Measurements from ENCODE around the gene STX5.
"Not testable (repeated sequence)": the region's sequence is repeated elsewhere in the genome, so short reads cannot be mapped to it uniquely, and the experiment has no call there.

STX5 gene

GRCh38 chr11:62831520-62832335 is at the start of gene STX5:
STX5 (minus strand) TSS chr11:62832051; CDS start chr11:62831243, 808 bp downstream.
- Mint-ChIP-seq H3K27ac (ENCODE audit: low read depth) (peak within 1 kb of the TSS; percentile 98), H3K4me1 (peaks cover 40% of the 10 kb centered on the region), H3K36me3 (ENCODE audit: insufficient read depth) (peaks cover 38% of the 10 kb centered on the region), H3K27me3 (no peaks in the 10 kb centered on the region), H3K9me3 (no peaks in the 10 kb centered on the region), H3K4me3 (peak within 1 kb of the TSS; percentile 92)
- ATAC-seq (replicated peaks; ENCODE audit: extremely low read depth, poor library complexity, severe bottlenecking) (peak; percentile 92), DNase-seq (ENCODE audit: low spot score in 2 of 2) (peak; percentile 99)

GRCh38 chr11:62880803-62881578 is 49.1 kb upstream of the STX5 start, which contains the start of gene SLC3A2:
SLC3A2 (plus strand) TSS chr11:62880896; CDS start chr11:62881024, 128 bp downstream.
- Mint-ChIP-seq H3K36me3 (ENCODE audit: insufficient read depth) (peaks cover 52% of the 10 kb centered on the region), H3K4me1 (peaks cover 55% of the 10 kb centered on the region), H3K9me3 (no peaks in the 10 kb centered on the region), H3K27ac (ENCODE audit: low read depth) (peak within 1 kb of the TSS; percentile 100), H3K4me3 (peak within 1 kb of the TSS; percentile 100), H3K27me3 (no peaks in the 10 kb centered on the region)
- ATAC-seq (replicated peaks; ENCODE audit: extremely low read depth, poor library complexity, severe bottlenecking): peak; percentile 79
- peak; percentile 83 to 84 for DNase-seq (ENCODE audit: low spot score in 2 of 2)

DNA sequence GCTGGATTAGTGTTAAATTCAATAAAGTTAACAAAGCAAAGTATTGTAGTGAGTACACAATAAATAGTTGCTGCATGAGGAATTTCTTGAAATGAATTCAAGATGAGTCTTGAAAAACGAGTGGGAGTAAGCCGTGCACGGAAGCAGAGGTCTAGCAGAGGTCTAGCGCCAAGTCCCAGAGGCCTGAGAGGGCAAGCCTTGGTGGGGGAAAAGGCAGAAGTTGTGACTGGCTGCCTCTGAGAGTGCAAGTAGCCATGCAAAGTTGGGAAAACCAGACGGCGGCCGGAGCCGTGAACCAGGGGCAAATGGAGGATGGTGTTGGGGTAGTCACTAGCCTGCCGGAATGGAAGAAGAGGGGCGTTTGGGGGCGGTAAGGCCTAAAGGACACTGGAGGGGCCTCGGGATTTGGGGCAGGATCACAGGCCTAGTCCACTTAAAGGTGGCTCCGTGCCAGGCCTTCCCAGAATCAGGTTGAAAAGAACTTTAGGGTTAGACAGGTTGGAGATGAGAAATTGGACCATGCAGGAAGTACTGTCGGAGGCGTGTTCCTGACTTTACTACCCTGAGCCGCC is 48.5 kb upstream of the STX5 start:
- DNase-seq (ENCODE audit: low spot score in 2 of 2) (no peak), ATAC-seq (replicated peaks; ENCODE audit: extremely low read depth, poor library complexity, severe bottlenecking) (no peak)
- Mint-ChIP-seq H3K36me3 (ENCODE audit: insufficient read depth) (peaks cover 45% of the 10 kb centered on the region), H3K27me3 (no peaks in the 10 kb centered on the region), H3K27ac (ENCODE audit: low read depth) (peak overlapping the region; percentile 100), H3K4me1 (peaks cover 50% of the 10 kb centered on the region), H3K9me3 (no peaks in the 10 kb centered on the region), H3K4me3 (peak overlapping the region; percentile 100)

DNA sequence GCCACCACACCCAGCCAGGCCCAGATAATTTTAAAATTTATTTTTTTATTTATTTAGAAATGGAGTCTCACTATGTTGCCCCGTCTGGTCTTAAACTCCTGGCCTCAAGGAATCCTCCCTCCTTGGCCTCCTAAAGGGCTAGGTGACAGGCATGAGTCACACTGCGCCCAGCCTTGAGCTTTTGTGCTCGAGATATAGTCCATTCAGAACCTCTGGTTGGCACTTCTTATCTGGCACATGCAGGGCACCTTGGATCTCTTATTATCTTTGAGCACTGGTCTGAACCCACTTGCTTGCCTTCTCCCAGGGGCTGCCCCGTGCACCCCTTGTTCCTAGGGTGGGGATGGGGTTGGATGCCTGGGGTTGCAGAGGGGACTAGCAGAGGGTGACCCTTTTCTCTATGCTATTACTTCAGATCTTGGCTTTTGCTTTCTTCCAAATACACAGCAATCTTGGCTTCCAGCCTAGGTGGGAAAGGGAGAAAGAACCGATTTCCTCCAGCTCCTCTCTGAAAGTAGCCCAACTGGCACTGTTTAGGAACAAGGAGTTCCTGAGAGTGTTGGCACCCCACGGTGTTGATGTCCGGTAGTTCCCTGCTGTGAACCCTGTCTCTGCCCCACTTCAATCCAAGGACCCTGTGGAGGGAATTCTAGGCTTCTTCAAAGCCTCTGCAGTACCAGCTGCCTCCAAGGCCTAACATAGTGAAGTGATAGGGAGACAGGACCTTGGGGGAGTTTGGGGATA is 47.6 kb upstream of the STX5 start:
- H3K9me3 Mint-ChIP-seq: no peaks in the 10 kb centered on the region
- H3K4me1 Mint-ChIP-seq: peaks cover 46% of the 10 kb centered on the region
- H3K36me3 Mint-ChIP-seq (ENCODE audit: insufficient read depth): peaks cover 36% of the 10 kb centered on the region
- no peak for ATAC-seq (replicated peaks; ENCODE audit: extremely low read depth, poor library complexity, severe bottlenecking)
- H3K27me3 Mint-ChIP-seq: no peaks in the 10 kb centered on the region
- peak overlapping the region; percentile 100 for H3K27ac Mint-ChIP-seq (ENCODE audit: low read depth)
- no peak for DNase-seq (ENCODE audit: low spot score in 2 of 2)
- peak overlapping the region; percentile 100 for H3K4me3 Mint-ChIP-seq

DNA sequence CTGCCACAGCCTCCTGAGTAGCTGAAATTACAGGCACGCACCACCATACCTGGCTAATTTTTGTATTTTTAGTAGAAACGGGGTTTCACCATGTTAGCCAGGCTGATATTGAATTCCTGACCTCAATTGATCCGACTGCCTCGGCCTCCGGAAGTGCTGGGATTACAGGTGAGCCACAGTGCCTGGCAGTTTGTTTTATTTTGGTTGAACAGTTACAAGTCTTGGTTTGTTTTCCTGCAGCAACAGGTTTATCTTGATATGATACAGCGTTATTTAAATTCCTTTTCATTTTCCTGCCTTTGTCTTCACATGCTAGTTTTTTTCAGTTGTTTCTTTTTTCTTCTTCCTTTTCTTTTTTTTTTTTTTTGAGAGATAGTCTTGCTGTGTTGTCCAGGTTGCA is 44.9 kb upstream of the STX5 start:
- H3K27ac Mint-ChIP-seq (ENCODE audit: low read depth): no peak overlapping the region
- H3K4me3 Mint-ChIP-seq: no peak overlapping the region
- no peaks in the 10 kb centered on the region for H3K27me3 Mint-ChIP-seq
- no peak for DNase-seq (ENCODE audit: low spot score in 2 of 2)
- peaks cover 19% of the 10 kb centered on the region for H3K4me1 Mint-ChIP-seq
- no peak for ATAC-seq (replicated peaks; ENCODE audit: extremely low read depth, poor library complexity, severe bottlenecking)
- peaks cover 19% of the 10 kb centered on the region for H3K36me3 Mint-ChIP-seq (ENCODE audit: insufficient read depth)
- H3K9me3 Mint-ChIP-seq: no peaks in the 10 kb centered on the region

DNA sequence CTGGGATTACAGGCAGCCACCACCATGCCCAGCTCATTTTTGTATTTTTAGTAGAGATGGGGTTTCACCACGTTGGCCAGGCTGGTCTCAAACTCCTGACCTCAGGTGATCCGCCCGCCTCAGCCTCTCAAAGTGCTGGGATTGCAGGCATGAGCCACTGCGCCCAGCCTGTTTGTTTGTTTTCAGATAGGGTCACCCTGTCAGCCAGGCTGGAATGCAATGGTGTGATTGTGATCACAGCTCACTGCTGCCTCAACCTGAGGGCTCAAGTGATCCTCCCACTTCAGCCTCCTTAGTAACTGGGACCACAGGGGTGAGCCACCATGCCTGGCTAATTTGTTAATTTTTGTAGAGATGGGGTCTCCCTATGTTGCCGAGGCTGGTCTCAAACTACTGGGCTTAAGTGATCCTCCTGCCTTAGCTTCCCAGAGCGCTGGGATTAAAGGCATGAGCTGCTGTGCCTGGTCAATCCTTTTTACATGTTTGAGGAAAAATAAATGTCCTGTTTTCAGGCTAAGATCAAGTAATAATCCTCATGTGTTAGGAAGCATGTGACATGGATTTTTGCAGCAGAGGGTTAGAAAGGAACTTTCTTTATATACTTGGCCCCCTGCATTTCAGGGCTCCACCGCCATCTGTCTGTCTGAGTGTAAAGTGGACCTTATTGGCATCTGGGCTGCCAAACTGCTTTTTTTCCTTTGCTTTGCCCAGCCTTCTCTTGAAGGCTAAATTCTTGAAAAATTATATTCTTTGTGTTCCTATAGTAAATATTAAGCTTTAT is 44.0 kb upstream of the STX5 start:
- no peak overlapping the region for H3K27ac Mint-ChIP-seq (ENCODE audit: low read depth)
- H3K4me1 Mint-ChIP-seq: peaks cover 15% of the 10 kb centered on the region
- DNase-seq (ENCODE audit: low spot score in 2 of 2): no peak
- no peak overlapping the region for H3K4me3 Mint-ChIP-seq
- H3K9me3 Mint-ChIP-seq: no peaks in the 10 kb centered on the region
- no peak for ATAC-seq (replicated peaks; ENCODE audit: extremely low read depth, poor library complexity, severe bottlenecking)
- H3K36me3 Mint-ChIP-seq (ENCODE audit: insufficient read depth): peaks cover 11% of the 10 kb centered on the region
- H3K27me3 Mint-ChIP-seq: no peaks in the 10 kb centered on the region

DNA sequence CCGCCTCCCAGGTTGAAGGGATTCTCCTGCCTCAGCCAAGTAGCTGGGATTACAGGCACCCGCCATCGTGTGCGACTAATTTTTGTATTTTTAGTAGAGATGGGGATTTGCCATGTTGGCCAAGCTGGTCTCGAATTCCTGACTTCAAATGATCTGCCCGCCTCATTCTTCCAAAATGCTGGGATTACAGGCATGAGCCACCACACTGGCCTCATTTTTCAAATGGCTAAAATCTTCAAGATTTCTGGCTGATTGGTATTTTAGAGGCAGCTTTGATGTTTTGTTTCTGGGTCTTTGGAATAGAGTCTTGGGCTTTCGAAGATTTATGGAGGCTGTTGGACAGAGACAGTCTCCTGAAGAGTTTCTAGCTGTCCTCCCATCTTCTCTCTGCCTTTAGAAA is 43.0 kb upstream of the STX5 start:
- Mint-ChIP-seq H3K9me3 (no peaks in the 10 kb centered on the region), H3K27me3 (no peaks in the 10 kb centered on the region), H3K4me3 (no peak overlapping the region), H3K4me1 (peaks cover 4% of the 10 kb centered on the region), H3K36me3 (ENCODE audit: insufficient read depth) (peaks cover 2% of the 10 kb centered on the region), H3K27ac (ENCODE audit: low read depth) (no peak overlapping the region)
- no peak for DNase-seq (ENCODE audit: low spot score in 2 of 2)
- no peak for ATAC-seq (replicated peaks; ENCODE audit: extremely low read depth, poor library complexity, severe bottlenecking)

DNA sequence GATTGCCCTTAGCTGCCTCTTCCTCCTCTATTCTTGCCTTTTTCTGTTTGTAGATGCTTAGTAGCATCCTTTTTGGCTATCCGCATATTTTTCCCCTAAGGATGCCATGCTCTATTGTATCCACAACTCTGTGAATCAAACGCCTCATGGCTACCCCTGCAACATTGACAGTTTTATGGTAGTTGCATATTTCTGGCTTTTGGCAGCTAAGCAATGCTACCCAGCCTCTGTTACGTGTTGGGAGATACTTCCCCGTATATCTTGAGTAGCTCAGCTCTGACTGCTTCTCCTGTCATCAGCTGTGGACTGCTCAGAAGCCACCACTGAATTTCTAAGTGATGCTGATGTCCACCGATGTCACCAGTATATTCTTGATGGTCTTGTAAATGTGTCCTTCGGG is 33.8 kb upstream of the STX5 start:
- DNase-seq (ENCODE audit: low spot score in 2 of 2): no peak
- no peak for ATAC-seq (replicated peaks; ENCODE audit: extremely low read depth, poor library complexity, severe bottlenecking)
- Mint-ChIP-seq H3K27me3 (no peaks in the 10 kb centered on the region), H3K27ac (ENCODE audit: low read depth) (no peak overlapping the region), H3K4me1 (peaks cover 7% of the 10 kb centered on the region), H3K4me3 (no peak overlapping the region), H3K36me3 (ENCODE audit: insufficient read depth) (peaks cover under 1% of the 10 kb centered on the region), H3K9me3 (no peaks in the 10 kb centered on the region)

DNA sequence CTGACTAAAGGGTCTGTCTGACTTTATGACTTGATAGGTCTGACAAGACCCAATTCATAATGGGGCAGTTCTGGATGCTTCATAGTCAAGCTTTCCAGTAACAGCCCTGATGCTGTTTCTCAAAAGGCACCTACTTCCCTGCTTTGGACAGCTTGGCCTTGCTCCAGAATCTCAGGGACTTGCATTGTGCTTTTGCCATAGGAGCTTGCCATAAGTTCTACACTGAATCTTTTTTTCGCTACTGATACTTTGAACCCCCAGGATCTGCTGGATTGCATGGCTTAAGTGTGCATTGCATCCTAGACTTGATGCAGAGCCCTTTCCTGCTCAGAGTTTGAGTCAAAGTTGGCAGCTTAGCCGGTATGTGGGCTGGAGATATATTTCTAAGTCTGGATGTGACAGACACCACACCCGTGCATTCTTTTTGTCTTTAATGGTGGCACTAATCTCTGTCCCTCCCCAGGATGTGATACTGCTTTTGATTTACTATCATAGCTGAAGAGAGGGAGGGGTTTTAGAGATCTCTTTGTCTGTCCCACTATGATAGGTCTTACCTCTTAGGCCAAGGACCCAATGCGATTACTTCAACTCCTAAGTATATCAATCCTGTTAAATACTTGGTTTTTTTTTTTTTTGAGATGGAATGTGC is 32.0 kb upstream of the STX5 start:
- H3K27ac Mint-ChIP-seq (ENCODE audit: low read depth): no peak overlapping the region
- H3K27me3 Mint-ChIP-seq: no peaks in the 10 kb centered on the region
- ATAC-seq (replicated peaks; ENCODE audit: extremely low read depth, poor library complexity, severe bottlenecking) (no peak), DNase-seq (ENCODE audit: low spot score in 2 of 2) (no peak)
- H3K36me3 Mint-ChIP-seq (ENCODE audit: insufficient read depth): peaks cover 3% of the 10 kb centered on the region
- no peak overlapping the region for H3K4me3 Mint-ChIP-seq
- peaks cover 7% of the 10 kb centered on the region for H3K4me1 Mint-ChIP-seq
- no peaks in the 10 kb centered on the region for H3K9me3 Mint-ChIP-seq

- not testable (repeated sequence) for H3K36me3 Mint-ChIP-seq (ENCODE audit: insufficient read depth); H3K27ac Mint-ChIP-seq (ENCODE audit: low read depth); H3K4me1 Mint-ChIP-seq; H3K9me3 Mint-ChIP-seq; H3K4me3 Mint-ChIP-seq; ATAC-seq (replicated peaks; ENCODE audit: extremely low read depth, poor library complexity, severe bottlenecking); DNase-seq (ENCODE audit: low spot score in 2 of 2); H3K27me3 Mint-ChIP-seq
These were observed 29.8 kb upstream of the STX5 start for GRCh38 chr11:62861564-62862192.

Data from central memory CD8-positive, alpha-beta T cell (primary cell).